GM21360 (cell line): ENCODE data around the gene INTS7.

Source experiments
- ATAC-seq: cut with Tn5 transposase; IDR thresholded peaks from one replicate; pipeline ENCODE4 v1.9.1; 2021; ENCODE audit warnings: mild to moderate bottlenecking, moderate library complexity; ENCODE audit not compliant: unreplicated experiment

Gene INTS7, protein sequence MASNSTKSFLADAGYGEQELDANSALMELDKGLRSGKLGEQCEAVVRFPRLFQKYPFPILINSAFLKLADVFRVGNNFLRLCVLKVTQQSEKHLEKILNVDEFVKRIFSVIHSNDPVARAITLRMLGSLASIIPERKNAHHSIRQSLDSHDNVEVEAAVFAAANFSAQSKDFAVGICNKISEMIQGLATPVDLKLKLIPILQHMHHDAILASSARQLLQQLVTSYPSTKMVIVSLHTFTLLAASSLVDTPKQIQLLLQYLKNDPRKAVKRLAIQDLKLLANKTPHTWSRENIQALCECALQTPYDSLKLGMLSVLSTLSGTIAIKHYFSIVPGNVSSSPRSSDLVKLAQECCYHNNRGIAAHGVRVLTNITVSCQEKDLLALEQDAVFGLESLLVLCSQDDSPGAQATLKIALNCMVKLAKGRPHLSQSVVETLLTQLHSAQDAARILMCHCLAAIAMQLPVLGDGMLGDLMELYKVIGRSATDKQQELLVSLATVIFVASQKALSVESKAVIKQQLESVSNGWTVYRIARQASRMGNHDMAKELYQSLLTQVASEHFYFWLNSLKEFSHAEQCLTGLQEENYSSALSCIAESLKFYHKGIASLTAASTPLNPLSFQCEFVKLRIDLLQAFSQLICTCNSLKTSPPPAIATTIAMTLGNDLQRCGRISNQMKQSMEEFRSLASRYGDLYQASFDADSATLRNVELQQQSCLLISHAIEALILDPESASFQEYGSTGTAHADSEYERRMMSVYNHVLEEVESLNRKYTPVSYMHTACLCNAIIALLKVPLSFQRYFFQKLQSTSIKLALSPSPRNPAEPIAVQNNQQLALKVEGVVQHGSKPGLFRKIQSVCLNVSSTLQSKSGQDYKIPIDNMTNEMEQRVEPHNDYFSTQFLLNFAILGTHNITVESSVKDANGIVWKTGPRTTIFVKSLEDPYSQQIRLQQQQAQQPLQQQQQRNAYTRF

DNA sequence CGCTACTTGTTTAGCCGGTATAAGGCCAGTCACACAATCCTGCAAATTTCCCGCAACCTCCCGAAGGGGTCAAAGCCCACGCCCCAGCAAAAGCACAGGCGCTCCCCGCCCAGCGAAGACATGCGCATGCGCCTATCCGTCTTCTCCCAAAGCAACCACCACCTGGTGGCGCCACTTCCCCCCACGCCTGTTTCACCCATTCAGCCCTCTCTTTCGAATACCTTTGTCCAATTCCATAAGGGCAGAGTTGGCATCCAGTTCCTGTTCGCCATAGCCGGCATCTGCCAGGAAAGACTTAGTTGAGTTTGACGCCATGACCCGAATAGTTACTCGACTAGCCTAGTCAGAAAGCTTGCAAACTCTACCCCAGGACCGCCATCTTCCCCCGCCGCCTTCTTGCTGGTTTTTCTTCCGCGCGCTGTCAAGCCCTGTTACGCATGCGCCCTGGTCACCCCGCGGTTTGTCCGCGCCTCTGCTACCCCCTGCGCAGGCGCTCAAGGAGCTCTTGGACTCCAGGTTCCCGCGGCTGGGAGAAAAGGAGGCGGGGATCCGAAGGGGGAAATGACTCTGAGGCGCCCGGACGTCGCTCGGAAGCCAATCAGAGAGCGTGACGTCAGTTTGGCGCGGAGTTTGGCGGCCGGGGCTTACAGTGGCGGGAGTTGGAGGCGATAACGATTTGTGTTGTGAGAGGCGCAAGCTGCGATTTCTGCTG is at the start of gene INTS7, which contains the start of gene DTL:
Gene INTS7, minus strand, starts transcription at position 435 of the 712 bp plus-strand sequence. Its CDS starts 120 bp downstream, at position 315.
Gene DTL, plus strand, starts transcription at position 626 of the 712 bp plus-strand sequence. CDS start 143 bp downstream, outside the sequence.
- ATAC-seq, result peak; percentile 77

DNA sequence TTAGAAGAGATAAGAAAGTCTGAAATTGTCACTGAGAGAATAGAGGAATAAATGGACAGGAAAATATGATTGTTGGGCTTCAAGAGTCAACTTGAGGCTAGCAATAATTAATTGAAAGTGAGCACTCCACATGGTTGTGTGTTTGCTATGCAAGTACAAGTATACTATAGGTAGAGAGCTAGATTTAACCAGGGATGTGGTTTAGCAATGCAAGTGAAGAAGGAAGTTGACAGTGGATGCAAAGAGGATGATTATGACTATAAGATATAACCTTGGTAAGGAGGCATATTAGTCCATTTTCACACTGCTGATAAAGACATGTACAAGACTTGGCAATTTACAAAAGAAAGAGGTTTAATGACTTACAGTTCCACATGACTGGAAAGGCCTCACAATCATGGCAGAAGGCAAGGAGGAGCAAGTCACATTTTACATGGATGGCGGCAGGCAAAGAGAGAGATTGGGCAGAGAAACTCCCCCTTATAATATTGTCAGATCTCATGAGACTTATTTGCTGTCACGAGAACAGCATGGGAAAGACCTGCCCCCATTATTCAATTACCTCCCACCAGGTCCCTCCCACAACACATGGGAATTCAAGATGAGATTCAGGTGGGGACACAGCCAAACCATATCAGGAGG is 47.5 kb upstream of the INTS7 start:
- no peak for ATAC-seq

DNA sequence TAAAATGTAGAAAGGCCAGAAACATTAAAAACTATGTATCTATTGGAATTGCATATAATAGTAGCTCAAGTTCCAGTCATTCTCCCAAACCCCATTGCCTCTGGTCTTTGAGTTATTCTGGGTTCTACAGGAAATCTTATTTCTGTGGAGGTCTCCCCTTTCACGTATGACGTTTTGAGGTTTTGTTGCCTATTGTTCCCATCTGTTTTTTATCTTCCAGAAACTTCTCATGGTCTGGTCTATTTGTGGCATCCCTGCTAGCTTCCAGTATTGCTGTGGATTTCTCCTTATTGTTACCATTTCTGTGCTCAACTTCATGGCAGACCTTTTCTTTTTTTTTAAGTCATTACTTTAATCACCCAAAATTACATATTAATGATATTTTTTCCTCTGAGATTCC is 43.5 kb upstream of the INTS7 start:
- ATAC-seq, result no peak

GRCh38 chr1:212077028-212077427 is 41.7 kb upstream of the INTS7 start:
- ATAC-seq, result no peak

- no peak for ATAC-seq
These were observed 39.5 kb upstream of the INTS7 start for GRCh38 chr1:212074856-212075255.

GRCh38 chr1:212074313-212074712 is 39.0 kb upstream of the INTS7 start:
- ATAC-seq, result no peak

GRCh38 chr1:212073490-212073889 is 38.1 kb upstream of the INTS7 start:
- ATAC-seq, result no peak

- ATAC-seq, result no peak
These were observed 36.7 kb upstream of the INTS7 start for GRCh38 chr1:212072047-212072446.

- no peak for ATAC-seq
These were observed 35.5 kb upstream of the INTS7 start for GRCh38 chr1:212070720-212071302.

GRCh38 chr1:212067787-212068186 is 32.4 kb upstream of the INTS7 start:
- ATAC-seq, result no peak

DNA sequence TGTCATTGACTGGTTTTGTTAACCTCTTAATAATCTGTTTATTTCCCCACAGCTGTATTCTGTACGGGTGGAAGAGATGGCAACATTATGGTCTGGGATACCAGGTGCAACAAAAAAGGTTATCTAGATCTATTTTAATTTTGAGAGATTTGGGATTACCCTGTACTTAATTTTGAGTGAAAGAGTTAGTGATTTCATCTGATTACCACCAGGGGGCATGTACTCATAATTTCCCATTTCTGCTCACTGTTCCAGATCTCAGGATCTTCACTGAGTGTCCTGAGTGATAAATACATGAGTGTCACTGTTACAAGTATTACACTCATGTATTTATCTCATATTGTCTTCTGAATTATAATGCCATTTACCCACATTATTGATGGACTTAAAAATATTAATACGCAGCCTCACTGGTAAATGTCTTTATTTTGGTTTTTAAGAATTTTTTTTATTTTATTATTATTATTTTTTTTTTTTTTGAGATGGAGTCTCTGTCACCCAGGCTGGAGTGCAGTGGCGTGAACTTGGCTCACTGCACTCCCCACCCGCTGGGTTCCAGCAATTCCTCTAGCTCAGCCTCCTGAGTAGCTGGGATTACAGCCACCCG is 27.6 kb upstream of the INTS7 start:
- no peak for ATAC-seq

- no peak for ATAC-seq
These were observed 25.5 kb upstream of the INTS7 start for GRCh38 chr1:212060632-212061472.

DNA sequence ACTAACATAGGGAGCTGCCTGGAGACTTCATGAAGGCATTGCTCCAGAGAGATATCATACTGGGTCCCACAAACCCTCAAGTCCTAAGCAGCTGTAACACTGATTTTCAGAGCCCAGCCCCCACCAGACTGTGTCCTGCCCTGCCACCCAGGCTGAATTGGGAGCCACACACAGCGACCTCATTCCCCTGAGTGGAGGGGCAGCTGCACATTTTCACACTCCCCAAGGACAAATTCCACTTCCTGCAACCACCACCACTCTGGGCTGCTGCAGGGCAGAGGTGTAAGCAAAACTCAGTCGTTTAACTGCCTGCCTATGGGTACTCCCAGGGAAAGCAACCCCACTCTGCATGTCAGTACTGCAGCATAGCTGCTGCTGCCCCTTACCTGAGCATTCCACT is 20.0 kb upstream of the INTS7 start:
- ATAC-seq, result no peak

DNA sequence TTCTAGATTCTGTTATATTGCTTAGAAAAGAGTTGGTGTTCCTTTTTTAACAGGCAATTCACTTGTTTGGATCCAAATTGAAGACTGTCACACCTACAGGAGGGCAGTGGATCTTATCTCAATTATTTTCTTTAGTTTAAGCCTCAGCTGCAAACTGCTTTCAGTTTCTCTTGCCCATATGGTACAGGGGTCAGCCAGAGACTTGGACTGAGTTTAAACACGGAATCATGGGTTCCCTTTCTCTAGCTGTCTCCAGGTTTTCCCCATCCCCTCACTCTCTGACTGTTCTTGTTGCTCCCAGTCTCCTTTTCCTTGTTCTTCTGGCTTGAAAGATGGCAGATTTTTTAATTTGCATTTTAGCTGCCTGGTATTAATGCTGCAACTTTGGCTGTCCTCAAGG is 18.6 kb upstream of the INTS7 start:
- ATAC-seq, result no peak

DNA sequence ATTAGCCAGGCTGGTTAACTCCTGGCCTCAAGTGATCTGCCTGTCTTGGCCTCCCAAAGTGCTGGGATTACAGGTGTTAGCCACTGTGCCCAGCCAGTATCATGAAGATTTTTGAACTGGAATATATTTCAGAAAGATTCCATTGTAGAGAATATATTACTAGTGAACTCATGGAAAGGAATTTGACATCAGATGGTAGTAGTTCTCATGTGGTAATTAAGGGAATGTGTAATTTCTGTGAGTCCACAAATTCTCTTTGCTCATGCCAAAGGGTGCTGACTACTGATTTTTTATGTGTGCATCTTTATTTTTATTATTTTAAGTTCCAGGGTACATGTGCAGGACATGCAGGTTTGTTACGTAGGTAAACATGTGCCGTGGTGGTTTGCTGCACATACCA is 10.6 kb upstream of the INTS7 start:
- no peak for ATAC-seq

DNA sequence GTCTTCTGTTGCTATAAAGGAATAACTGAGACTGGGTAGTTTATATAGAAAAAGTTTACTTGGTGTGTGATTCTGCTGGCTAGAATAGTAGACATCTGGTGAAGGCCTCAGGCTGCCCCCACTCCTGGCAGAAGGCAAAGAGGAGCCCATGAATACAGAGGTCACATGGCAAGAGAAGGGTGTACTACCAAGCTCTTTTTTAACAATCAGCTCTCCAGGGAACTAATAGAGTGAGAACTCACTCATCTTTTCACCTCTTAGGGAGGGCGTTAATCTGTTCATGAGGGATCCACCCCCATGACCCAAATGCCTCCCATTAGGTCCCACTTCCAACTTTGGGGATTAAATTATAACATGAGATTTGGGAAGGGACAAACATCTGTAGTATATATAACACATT is 9.5 kb upstream of the INTS7 start:
- ATAC-seq, result no peak

GRCh38 chr1:212042436-212042835 is 7.1 kb upstream of the INTS7 start:
- no peak for ATAC-seq

DNA sequence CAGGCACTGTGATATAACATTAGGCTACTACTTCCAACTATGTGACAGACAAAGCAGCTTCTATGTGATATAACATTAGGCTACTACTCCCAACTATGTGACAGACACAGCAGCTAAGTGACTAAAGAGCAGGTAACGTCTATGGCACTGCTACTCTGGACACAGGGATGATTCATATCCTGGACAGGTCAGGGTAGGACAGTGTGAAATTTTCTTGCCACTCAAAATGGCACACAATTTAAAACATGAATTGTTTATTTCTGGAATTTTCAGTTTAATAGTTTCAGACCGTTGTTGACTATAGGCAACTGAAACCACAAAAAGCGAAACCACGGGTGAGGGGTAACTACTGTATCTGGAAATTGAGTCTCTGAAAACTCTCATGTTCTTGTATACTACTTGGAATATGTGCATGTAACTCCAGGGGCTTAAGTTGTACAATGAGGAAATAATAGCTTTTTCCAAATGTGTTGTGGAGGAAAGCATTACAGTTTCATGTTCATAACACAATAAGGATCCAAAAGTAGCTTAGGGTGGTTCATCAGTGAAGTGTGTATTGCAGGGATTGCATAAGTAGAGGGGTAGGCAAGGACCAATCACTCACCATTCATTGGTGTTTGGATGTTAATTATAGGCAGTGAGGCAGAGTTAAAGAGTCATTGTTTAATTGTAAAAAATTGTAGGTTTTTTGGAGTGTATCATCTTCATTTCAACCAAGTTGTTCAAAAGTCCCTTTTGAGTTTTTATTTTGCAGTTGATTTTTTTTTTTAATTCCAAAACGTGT is 5.5 kb upstream of the INTS7 start:
- no peak for ATAC-seq
